OCI-LY3 (cell line): ENCODE measurements around the gene HNRNPUL2.

ENCODE experiments used
- H2AFZ ChIP-seq: fragments of 200-600, 300-600 bp; shearing (Covaris generic); 2 replicates; pipeline ENCODE4 v1.6.0; 2014; ENCODE audit warnings: antibody characterized with exemption, low read depth, low read length
- H3K27ac ChIP-seq: fragments of 200-600, 300-600 bp; sonication (generic); 2 replicates; pipeline ENCODE4 v1.5.1; 2014; ENCODE audit warnings: mild to moderate bottlenecking, low read length, moderate library complexity, mixed read lengths
- H3K27me3 ChIP-seq: fragments of 200-600, 300-600 bp; sonication (generic); 2 replicates; pipeline ENCODE4 v1.6.1; 2014; ENCODE audit warnings: low read depth, low read length, mixed read lengths
- H3K36me3 ChIP-seq: fragments of 200-600, 300-600 bp; sonication (generic); replicated peaks from 2 replicates; pipeline ENCODE3; 2014; ENCODE audit warnings: low read depth, low read length, mixed read lengths
- H3K4me1 ChIP-seq: fragments of 300-600, 200-600 bp; sonication (generic); 2 replicates; pipeline ENCODE4 v1.6.1; 2014; ENCODE audit warnings: low read length, mixed read lengths
- H3K4me2 ChIP-seq: fragments of 200-600, 300-600 bp; sonication (generic); 2 replicates; pipeline ENCODE4 v1.6.1; 2014; ENCODE audit warnings: low read length, mixed read lengths
- H3K4me3 ChIP-seq: fragments of 300-600, 200-600 bp; sonication (generic); 2 replicates; pipeline ENCODE4 v1.5.1; 2014; ENCODE audit warnings: antibody characterized with exemption, mild to moderate bottlenecking, low read length, moderate library complexity
- H3K79me2 ChIP-seq: fragments of 300-600, 200-600 bp; shearing (Covaris generic); 2 replicates; pipeline ENCODE4 v1.6.1; 2014; ENCODE audit warnings: mild to moderate bottlenecking, low read length, mixed read lengths
- H3K9ac ChIP-seq: fragments of 300-600, 200-600 bp; shearing (Covaris generic); 2 replicates; pipeline ENCODE4 v1.6.0; 2014; ENCODE audit warnings: mild to moderate bottlenecking, low read length, moderate library complexity
- H3K9me3 ChIP-seq: fragments of 200-600, 300-600 bp; shearing (Covaris generic); 2 replicates; pipeline ENCODE4 v1.6.1; 2014; ENCODE audit warnings: low read length, mixed read lengths; ENCODE audit not compliant: insufficient read depth
- H4K20me1 ChIP-seq: fragments of 200-600, 300-600 bp; sonication (generic); 2 replicates; pipeline ENCODE4 v1.6.1; 2016; ENCODE audit warnings: low read length, mixed read lengths; ENCODE audit not compliant: insufficient read depth
- CTCF ChIP-seq: fragments of 200-600, 300-600 bp; sonication (generic); IDR thresholded peaks from 2 replicates; pipeline ENCODE4 v1.5.1; 2014; ENCODE audit warnings: antibody characterized with exemption, low read length, low read depth
- EZH2phosphoT487 ChIP-seq: fragments of 200-600 bp; shearing (Covaris generic); IDR thresholded peaks from 2 replicates; pipeline ENCODE4 v1.6.1; 2018; ENCODE audit warnings: antibody characterized with exemption, mixed run types, low read depth

The HNRNPUL2 gene

GRCh38 chr11:62727165-62727871 lies at the start of gene HNRNPUL2:
TSS of gene HNRNPUL2 (minus strand) at chr11:62727457. CDS start at chr11:62727156, 301 bp downstream.
- H3K9ac ChIP-seq: peak within 1 kb of the TSS; percentile 99
- peaks cover 28% of the 10 kb centered on the region for H4K20me1 ChIP-seq
- H2AFZ ChIP-seq: peak within 1 kb of the TSS; percentile 95
- peaks cover 43% of the 10 kb centered on the region for H3K36me3 ChIP-seq
- H3K27me3 ChIP-seq: no peaks in the 10 kb centered on the region
- peak within 1 kb of the TSS; percentile 91 for H3K4me3 ChIP-seq
- H3K79me2 ChIP-seq: peaks cover 83% of the 10 kb centered on the region
- peaks cover 17% of the 10 kb centered on the region for H3K4me1 ChIP-seq
- no peaks in the 10 kb centered on the region for H3K9me3 ChIP-seq
- TF ChIP-seq EZH2phosphoT487: no peak
- TF ChIP-seq CTCF: no peak
- peak within 1 kb of the TSS; percentile 91 for H3K4me2 ChIP-seq
- peak within 1 kb of the TSS; percentile 96 for H3K27ac ChIP-seq

DNA sequence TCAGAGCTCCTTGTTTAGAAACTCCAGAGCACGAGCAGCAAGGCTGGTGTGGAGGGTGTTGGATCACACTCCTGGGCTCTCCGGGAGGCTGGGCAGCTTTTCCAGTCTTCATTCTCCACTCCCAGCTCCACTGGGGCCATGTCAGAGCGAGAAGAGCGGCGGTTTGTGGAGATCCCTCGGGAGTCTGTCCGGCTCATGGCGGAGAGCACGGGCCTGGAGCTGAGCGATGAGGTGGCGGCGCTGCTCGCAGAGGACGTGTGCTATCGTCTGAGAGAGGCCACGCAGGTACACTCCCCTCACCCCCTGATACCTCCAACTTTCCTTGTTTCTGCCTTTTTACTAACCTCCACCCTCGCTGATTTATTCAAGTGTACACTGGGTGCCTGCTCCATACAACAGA lies 48.4 kb upstream of the HNRNPUL2 start:
- Histone ChIP-seq H3K79me2 (peaks cover 19% of the 10 kb centered on the region), H3K36me3 (peaks cover 12% of the 10 kb centered on the region), H3K27me3 (no peaks in the 10 kb centered on the region), H3K27ac (no peak overlapping the region), H3K4me3 (no peak overlapping the region), H4K20me1 (no peaks in the 10 kb centered on the region), H3K9ac (no peak overlapping the region), H3K9me3 (no peaks in the 10 kb centered on the region), H2AFZ (no peak overlapping the region), H3K4me1 (peaks cover 6% of the 10 kb centered on the region), H3K4me2 (no peak overlapping the region)
- TF ChIP-seq CTCF: no peak

GRCh38 chr11:62774407-62774806 lies 47.1 kb upstream of the HNRNPUL2 start:
- peaks cover 15% of the 10 kb centered on the region for H3K4me1 ChIP-seq
- H3K36me3 ChIP-seq: peaks cover 12% of the 10 kb centered on the region
- H3K4me3 ChIP-seq: no peak overlapping the region
- H2AFZ ChIP-seq: no peak overlapping the region
- no peaks in the 10 kb centered on the region for H3K9me3 ChIP-seq
- no peak overlapping the region for H3K27ac ChIP-seq
- H3K4me2 ChIP-seq: no peak overlapping the region
- TF ChIP-seq EZH2phosphoT487 (no peak), CTCF (no peak)
- H3K27me3 ChIP-seq: no peaks in the 10 kb centered on the region
- H3K9ac ChIP-seq: no peak overlapping the region
- H3K79me2 ChIP-seq: peaks cover 19% of the 10 kb centered on the region
- no peaks in the 10 kb centered on the region for H4K20me1 ChIP-seq

DNA sequence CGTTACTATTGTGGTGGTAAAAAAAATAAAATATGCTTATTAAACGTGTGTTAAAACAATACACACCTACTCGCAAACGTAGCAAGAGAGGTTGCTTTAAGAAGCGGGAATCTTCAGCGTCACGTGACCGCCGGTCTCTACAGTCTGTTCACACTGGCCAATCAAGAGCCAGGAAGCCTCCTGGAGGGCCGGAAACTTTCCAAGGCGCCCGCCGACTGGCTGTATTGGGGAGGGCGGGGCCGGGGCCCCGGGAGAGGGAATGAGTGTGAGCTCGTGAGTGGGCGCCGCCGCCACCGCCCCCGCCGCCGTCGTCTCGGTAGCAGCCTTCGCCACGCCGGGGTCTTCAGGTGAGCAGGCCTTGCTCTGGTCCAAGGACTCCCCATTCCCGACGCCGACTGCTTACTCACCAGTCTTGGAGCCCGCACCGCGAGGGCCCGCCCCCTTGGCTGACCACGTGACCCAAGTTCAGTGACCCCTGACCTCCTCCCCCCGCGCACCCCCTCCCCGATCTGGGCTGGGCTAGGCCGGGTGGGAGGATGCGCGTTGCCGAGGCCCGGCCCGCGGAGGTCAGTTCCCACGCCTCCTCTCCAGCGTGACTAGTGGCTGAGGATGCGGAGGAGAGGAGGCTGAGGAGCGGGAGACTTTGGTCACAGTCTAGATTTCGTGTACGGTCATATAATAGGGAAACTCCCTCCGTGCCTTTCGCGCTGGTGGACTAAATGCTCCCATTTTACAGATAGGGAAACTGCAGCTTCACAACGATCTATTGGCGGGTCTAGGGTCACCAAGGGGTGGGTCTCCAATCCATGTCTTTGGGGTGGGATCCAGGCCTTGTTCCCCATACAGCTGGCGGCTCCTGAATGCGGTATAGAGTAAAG lies 44.1 kb upstream of the HNRNPUL2 start, which contains the start of gene TAF6L:
Gene TAF6L (plus strand): TSS at position 253 of the 878 bp plus-strand sequence. CDS start 4,388 bp downstream, outside the sequence.
- H3K27me3 ChIP-seq: no peaks in the 10 kb centered on the region
- peaks cover 13% of the 10 kb centered on the region for H3K36me3 ChIP-seq
- H3K9me3 ChIP-seq: no peaks in the 10 kb centered on the region
- peaks cover 15% of the 10 kb centered on the region for H3K4me1 ChIP-seq
- peak within 1 kb of the TSS; percentile 71 for H3K27ac ChIP-seq
- peak within 1 kb of the TSS; percentile 85 for H3K9ac ChIP-seq
- H3K4me3 ChIP-seq: peak within 1 kb of the TSS; percentile 91
- H3K4me2 ChIP-seq: peak within 1 kb of the TSS; percentile 99
- H3K79me2 ChIP-seq: peaks cover 19% of the 10 kb centered on the region
- peak within 1 kb of the TSS; percentile 56 for H2AFZ ChIP-seq
- TF ChIP-seq EZH2phosphoT487: no peak
- TF ChIP-seq CTCF: no peak
- H4K20me1 ChIP-seq: no peaks in the 10 kb centered on the region
